KOPT-K1 (cell line): Measurements from ENCODE around the gene KRTAP12-3.
A peak's percentile ranks its signal among the peaks of the same experiment; 100 is the strongest.
"Not testable (repeated sequence)": the region's sequence is repeated elsewhere in the genome, so short reads cannot be mapped to it uniquely, and the experiment has no call there.

Source experiments
- H3K27ac ChIP-seq: fragments of 200-600 bp; sonication (generic); 2 replicates; pipeline ENCODE4 v1.5.1; 2016; ENCODE audit warnings: antibody characterized with exemption, mild to moderate bottlenecking, low read depth, low read length; ENCODE audit not compliant: poor library complexity, severe bottlenecking
- H3K36me3 ChIP-seq: fragments of 200-600 bp; sonication (generic); 2 replicates; pipeline ENCODE4 v1.5.1; 2017; ENCODE audit warnings: antibody characterized with exemption, mild to moderate bottlenecking, low read length, moderate library complexity; ENCODE audit not compliant: insufficient read depth
- H3K9me3 ChIP-seq: fragments of 200-600 bp; sonication (generic); 2 replicates; pipeline ENCODE4 v1.5.1; 2017; ENCODE audit warnings: antibody characterized with exemption, low read length, mild to moderate bottlenecking; ENCODE audit not compliant: insufficient read depth, poor library complexity, severe bottlenecking

Gene KRTAP12-3, protein sequence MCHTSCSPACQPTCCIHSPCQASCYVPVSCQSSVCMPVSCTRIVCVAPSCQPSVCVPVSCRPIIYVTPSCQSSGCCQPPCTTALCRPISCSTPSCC

DNA sequence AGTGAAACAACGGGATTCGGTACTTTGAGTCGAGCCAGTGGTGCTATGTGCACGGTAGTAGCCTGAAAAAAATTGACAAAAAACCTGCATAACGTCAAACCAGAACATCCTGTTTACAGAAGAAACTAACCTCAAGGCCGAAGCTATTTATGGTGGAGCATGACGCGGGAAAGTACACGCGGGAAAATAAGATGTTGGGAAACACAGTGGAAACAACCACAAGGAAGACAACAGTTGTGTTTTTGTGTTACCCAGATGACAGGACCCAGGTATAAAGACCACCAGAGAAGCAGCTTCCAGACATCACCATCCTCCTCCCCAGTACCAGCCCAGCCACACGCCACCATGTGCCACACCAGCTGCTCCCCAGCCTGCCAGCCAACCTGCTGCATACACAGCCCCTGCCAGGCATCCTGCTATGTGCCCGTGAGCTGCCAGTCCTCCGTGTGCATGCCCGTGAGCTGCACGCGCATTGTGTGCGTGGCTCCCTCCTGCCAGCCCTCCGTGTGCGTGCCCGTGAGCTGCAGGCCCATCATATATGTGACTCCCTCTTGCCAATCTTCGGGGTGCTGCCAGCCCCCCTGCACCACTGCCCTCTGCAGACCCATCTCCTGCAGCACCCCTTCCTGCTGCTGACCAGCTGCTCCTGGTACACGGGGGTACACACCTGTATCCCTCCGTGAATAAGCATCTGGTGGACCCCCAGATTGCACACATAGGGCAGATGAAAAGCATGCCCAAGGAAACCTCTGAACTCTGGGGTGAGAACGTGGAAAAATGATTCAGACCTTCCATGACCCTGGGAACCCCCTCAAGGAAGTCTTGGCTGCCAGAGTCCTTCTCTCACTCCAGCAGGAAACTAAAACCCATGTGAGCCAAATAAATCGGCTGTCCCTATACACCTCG, at the start of gene KRTAP12-3:
TSS of gene KRTAP12-3 (plus strand) at position 298 of the 906 bp plus-strand sequence. CDS start at position 346, 48 bp downstream.
- H3K36me3 ChIP-seq = no peaks in the 10 kb centered on the region
- peaks cover 23% of the 10 kb centered on the region for H3K9me3 ChIP-seq
- peak within 1 kb of the TSS; percentile 93 for H3K27ac ChIP-seq

GRCh38 chr21:44609193-44609592, 48.5 kb upstream of the KRTAP12-3 start:
- Histone ChIP-seq H3K36me3 (no peaks in the 10 kb centered on the region), H3K9me3 (peaks cover 38% of the 10 kb centered on the region)

DNA sequence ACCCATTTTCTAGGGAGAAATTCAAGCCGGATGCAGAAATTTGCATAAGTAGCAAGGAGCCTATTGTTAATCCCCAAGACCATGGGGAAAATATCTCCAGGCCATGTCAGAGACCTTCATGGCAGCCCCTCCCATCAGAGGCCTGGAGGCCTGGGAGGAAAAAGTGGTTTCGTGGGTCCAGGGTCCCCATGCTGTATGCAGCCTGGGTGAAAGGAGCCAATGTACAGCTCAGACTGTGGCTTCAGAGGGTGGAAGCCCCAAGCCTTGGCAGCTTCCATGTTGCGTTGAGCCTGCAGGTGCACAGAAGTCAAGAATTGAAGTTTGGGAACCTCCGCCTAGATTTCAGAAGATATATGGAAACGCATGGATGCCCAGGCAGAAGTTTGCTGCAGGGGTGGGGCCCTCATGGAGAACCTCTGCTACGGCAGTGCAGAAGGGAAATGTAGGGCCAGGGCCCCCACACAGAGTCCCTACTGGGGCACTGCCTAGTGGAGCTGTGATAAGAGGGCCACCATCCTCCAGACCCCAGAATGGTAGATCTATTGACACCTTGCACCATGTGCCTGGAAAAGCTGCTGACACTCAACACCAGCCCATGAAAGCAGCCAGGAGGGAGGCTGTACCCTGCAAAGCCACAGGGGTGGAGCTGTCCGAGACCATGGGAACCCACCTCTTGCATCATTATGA, 47.4 kb upstream of the KRTAP12-3 start:
- H3K27ac ChIP-seq, H3K36me3 ChIP-seq: not testable (repeated sequence)
- H3K9me3 ChIP-seq = peaks cover 33% of the 10 kb centered on the region

More at GRCh38 chr21:44609193-44609592, 48.5 kb upstream of the KRTAP12-3 start:
- H3K27ac ChIP-seq = no peak overlapping the region

DNA sequence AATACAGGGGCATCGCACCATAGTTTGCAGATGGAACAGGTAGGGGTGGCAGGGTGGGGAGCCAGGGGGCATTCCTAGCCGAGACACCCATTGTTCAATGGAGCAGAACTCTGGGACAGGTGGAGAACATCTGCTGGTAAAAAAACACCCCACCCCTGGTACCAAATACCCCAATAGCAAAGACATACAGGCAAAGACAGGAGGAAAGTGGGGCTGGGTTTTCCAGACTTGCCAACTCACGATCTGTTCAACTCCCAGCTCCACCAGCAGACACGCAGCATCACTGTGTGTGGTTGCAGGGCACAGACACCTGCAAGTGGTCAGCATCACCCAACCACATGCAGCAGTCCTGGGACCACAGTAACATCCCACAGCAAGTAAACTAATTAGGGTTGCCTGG, 46.2 kb upstream of the KRTAP12-3 start:
- no peaks in the 10 kb centered on the region for H3K36me3 ChIP-seq
- no peak overlapping the region for H3K27ac ChIP-seq
- H3K9me3 ChIP-seq = peaks cover 33% of the 10 kb centered on the region

DNA sequence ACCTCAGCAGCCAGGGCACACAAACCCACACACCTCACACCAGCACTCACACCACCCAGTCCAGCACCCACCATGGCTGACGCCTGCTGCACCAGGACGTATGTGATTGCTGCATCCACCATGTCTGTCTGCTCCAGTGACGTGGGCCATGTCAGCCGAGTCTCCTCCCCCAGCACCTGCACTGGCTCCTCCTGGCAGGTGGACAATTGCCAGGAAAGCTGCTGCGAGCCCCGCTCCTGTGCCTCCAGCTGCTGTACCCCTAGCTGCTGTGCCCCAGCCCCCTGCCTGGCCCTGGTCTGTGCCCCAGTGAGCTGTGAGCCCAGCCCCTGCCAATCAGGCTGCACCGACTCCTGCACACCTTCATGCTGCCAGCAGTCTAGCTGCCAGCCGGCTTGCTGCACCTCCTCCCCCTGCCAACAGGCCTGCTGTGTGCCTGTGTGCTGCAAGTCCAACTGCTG, 45.7 kb upstream of the KRTAP12-3 start, which contains the start of gene KRTAP10-8:
TSS of gene KRTAP10-8 (plus strand) at position 51 of the 458 bp plus-strand sequence. CDS start at position 73, 22 bp downstream.
- Histone ChIP-seq H3K9me3 (peaks cover 33% of the 10 kb centered on the region), H3K27ac (no peak within 1 kb of the TSS), H3K36me3 (no peaks in the 10 kb centered on the region)

- H3K36me3 ChIP-seq = no peaks in the 10 kb centered on the region
Measured at GRCh38 chr21:44612669-44613229, 45.0 kb upstream of the KRTAP12-3 start.

GRCh38 chr21:44613386-44614155, 44.2 kb upstream of the KRTAP12-3 start:
- no peak overlapping the region for H3K27ac ChIP-seq
- H3K9me3 ChIP-seq = peaks cover 33% of the 10 kb centered on the region
- no peaks in the 10 kb centered on the region for H3K36me3 ChIP-seq

More at GRCh38 chr21:44612669-44613229, 45.0 kb upstream of the KRTAP12-3 start:
- Histone ChIP-seq H3K27ac (no peak overlapping the region), H3K9me3 (peaks cover 33% of the 10 kb centered on the region)

DNA sequence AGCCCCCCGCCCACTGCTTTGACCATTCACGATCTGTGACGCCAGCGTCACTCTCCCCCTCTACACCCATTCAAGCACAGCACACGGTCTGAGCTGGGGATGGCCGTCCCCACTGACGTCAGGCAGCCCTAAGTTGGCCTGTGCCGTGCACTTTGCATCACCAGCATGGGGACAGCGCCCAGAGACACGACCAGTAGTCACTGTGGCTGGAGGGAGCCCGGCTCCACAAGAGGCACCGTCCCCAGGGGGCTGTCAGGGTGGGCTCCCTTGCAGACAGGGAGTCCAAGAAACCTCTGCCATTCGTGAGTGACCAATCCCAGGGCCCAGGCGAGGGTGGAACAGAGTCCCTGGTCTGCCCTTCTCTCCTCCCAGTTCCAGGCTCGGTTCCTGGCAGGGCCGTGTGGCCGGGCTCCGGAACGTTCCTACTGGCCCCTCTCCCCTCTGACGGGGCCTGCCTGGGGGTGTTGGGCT, 43.5 kb upstream of the KRTAP12-3 start:
- H3K27ac ChIP-seq = no peak overlapping the region
- no peaks in the 10 kb centered on the region for H3K36me3 ChIP-seq
- peaks cover 29% of the 10 kb centered on the region for H3K9me3 ChIP-seq

GRCh38 chr21:44614961-44615391, 42.8 kb upstream of the KRTAP12-3 start:
- H3K9me3 ChIP-seq = peaks cover 30% of the 10 kb centered on the region
- no peak overlapping the region for H3K27ac ChIP-seq
- H3K36me3 ChIP-seq = no peaks in the 10 kb centered on the region

DNA sequence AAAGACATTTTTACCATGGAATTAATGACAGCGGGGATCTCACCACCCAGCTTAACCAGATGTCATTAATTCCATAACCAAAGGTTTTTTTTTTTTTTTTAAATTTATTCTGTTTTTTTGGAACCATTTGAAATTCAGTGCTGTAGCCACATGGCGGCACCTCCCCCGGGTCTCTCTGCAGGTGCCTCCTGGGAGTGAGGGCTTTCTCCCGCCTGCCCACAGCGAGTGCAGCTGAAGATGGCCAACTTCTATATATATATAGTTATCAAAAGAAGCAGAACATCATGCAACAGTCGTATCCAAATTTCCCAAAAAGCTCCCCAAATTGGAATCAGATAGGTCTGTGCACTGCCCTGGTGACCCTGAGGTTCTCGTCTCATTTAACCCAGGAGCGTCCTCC, 42.3 kb upstream of the KRTAP12-3 start:
- no peaks in the 10 kb centered on the region for H3K36me3 ChIP-seq
- no peak overlapping the region for H3K27ac ChIP-seq
- H3K9me3 ChIP-seq = peaks cover 26% of the 10 kb centered on the region

GRCh38 chr21:44615911-44616590, 41.7 kb upstream of the KRTAP12-3 start:
- Histone ChIP-seq H3K36me3 (no peaks in the 10 kb centered on the region), H3K9me3 (peaks cover 21% of the 10 kb centered on the region), H3K27ac (no peak overlapping the region)

GRCh38 chr21:44616591-44616926, 41.2 kb upstream of the KRTAP12-3 start:
- H3K9me3 ChIP-seq = peaks cover 16% of the 10 kb centered on the region
- no peak overlapping the region for H3K27ac ChIP-seq
- no peaks in the 10 kb centered on the region for H3K36me3 ChIP-seq

- Histone ChIP-seq H3K27ac (no peak overlapping the region), H3K9me3 (peaks cover 11% of the 10 kb centered on the region), H3K36me3 (no peaks in the 10 kb centered on the region)
Measured at GRCh38 chr21:44617071-44617501, 40.6 kb upstream of the KRTAP12-3 start.

- Histone ChIP-seq H3K9me3 (peaks cover 20% of the 10 kb centered on the region), H3K27ac (peak overlapping the region; percentile 38), H3K36me3 (no peaks in the 10 kb centered on the region)
Measured at GRCh38 chr21:44618504-44618903, 39.2 kb upstream of the KRTAP12-3 start.
